Nephron progenitor cell (in vitro differentiated cells): Measurements from ENCODE around the gene GNG7.

Source experiments
- DNase-seq: peaks from one replicate; pipeline ENCODE4 v3.0.0; 2021
- H3K27ac Mint-ChIP-seq: 2 replicates; pipeline ENCODE4 v1.8.0; 2021; ENCODE audit warnings: mild to moderate bottlenecking, moderate library complexity, mixed read lengths
- H3K27me3 Mint-ChIP-seq: 2 replicates; pipeline ENCODE4 v1.8.0; 2021; ENCODE audit warnings: mild to moderate bottlenecking, low read depth, mixed read lengths; ENCODE audit not compliant: poor library complexity
- H3K36me3 Mint-ChIP-seq: 2 replicates; pipeline ENCODE4 v1.8.0; 2021; ENCODE audit warnings: low read depth, mixed read lengths
- H3K4me1 Mint-ChIP-seq: 2 replicates; pipeline ENCODE4 v1.8.0; 2021; ENCODE audit warnings: mixed read lengths
- H3K4me3 Mint-ChIP-seq: 2 replicates; pipeline ENCODE4 v1.8.0; 2021; ENCODE audit warnings: mild to moderate bottlenecking, moderate library complexity, mixed read lengths
- H3K9me3 Mint-ChIP-seq: 2 replicates; pipeline ENCODE4 v1.8.0; 2021; ENCODE audit warnings: mild to moderate bottlenecking, moderate library complexity, mixed read lengths
- CTCF ChIP-seq: fragments of 200-600 bp; sonication (generic); IDR thresholded peaks from 2 replicates; pipeline ENCODE4 v1.5.0; 2021; ENCODE audit warnings: antibody characterized with exemption

GNG7 gene

GRCh38 chr19:2743099-2743498, 40.6 kb upstream of the GNG7 start:
- TF ChIP-seq CTCF = no peak
- Mint-ChIP-seq H3K4me1 (peaks cover 11% of the 10 kb centered on the region), H3K36me3 (peaks cover 4% of the 10 kb centered on the region), H3K27me3 (peaks cover 54% of the 10 kb centered on the region), H3K27ac (no peak overlapping the region), H3K9me3 (no peaks in the 10 kb centered on the region), H3K4me3 (no peak overlapping the region)
- DNase-seq = no peak

- no peaks in the 10 kb centered on the region for H3K9me3 Mint-ChIP-seq
These were observed 37.8 kb upstream of the GNG7 start for GRCh38 chr19:2740314-2740656.

GRCh38 chr19:2739602-2740313, 37.3 kb upstream of the GNG7 start, which contains the start of gene SLC39A3:
Gene SLC39A3 (minus strand): TSS chr19:2740017. CDS start chr19:2737257, 2,760 bp downstream.
- H3K4me3 Mint-ChIP-seq = peak within 1 kb of the TSS; percentile 86
- peak; percentile 100 for DNase-seq
- no peak for TF ChIP-seq CTCF
- peaks cover 29% of the 10 kb centered on the region for H3K27me3 Mint-ChIP-seq
- no peaks in the 10 kb centered on the region for H3K9me3 Mint-ChIP-seq
- H3K4me1 Mint-ChIP-seq = peaks cover 12% of the 10 kb centered on the region
- peaks cover 30% of the 10 kb centered on the region for H3K36me3 Mint-ChIP-seq
- H3K27ac Mint-ChIP-seq = no peak within 1 kb of the TSS

More at GRCh38 chr19:2740314-2740656, 37.8 kb upstream of the GNG7 start:
- DNase-seq = no peak
- H3K27ac Mint-ChIP-seq = no peak overlapping the region
- peaks cover 28% of the 10 kb centered on the region for H3K36me3 Mint-ChIP-seq
- H3K4me1 Mint-ChIP-seq = peaks cover 11% of the 10 kb centered on the region
- H3K4me3 Mint-ChIP-seq = peak overlapping the region; percentile 86
- peaks cover 34% of the 10 kb centered on the region for H3K27me3 Mint-ChIP-seq
- TF ChIP-seq CTCF = no peak

GRCh38 chr19:2736550-2737190, 34.2 kb upstream of the GNG7 start:
- DNase-seq = no peak
- Mint-ChIP-seq H3K9me3 (no peaks in the 10 kb centered on the region), H3K4me3 (no peak overlapping the region), H3K36me3 (peaks cover 39% of the 10 kb centered on the region), H3K27me3 (peaks cover under 1% of the 10 kb centered on the region), H3K4me1 (peaks cover 23% of the 10 kb centered on the region), H3K27ac (no peak overlapping the region)
- TF ChIP-seq CTCF = no peak

- Mint-ChIP-seq H3K27me3 (no peaks in the 10 kb centered on the region), H3K27ac (no peak overlapping the region), H3K36me3 (peaks cover 39% of the 10 kb centered on the region), H3K4me3 (no peak overlapping the region), H3K9me3 (no peaks in the 10 kb centered on the region), H3K4me1 (peaks cover 23% of the 10 kb centered on the region)
- TF ChIP-seq CTCF = no peak
- DNase-seq = no peak
These were observed 32.9 kb upstream of the GNG7 start for GRCh38 chr19:2735374-2735773.
